Lower lobe of right lung (tissue), 2 donors: ENCODE measurements around the gene HSPB6. TPM values are rescaled to one million over a fixed set of nuclear protein-coding genes. Genes with fewer than 3 reads are reported as not detected.

Experiments
- ATAC-seq, 2 donors: fragments of 200-7000 bp; cut with Tn5 transposase; one replicate each; pipeline ENCODE4 v1.9.1; 2020 to 2022; ENCODE audit warnings: mild to moderate bottlenecking in 2 of 2, moderate library complexity in 2 of 2
- DNase-seq: peaks from one replicate; pipeline ENCODE4 v3.0.0-alpha.2; 2020
- H3K27ac ChIP-seq: fragments of 200-600 bp; one replicate; pipeline ENCODE4 v1.8.0; 2022
- H3K27me3 ChIP-seq: fragments of 200-600 bp; one replicate; pipeline ENCODE4 v1.8.0; 2022; ENCODE audit warnings: low read depth
- H3K36me3 ChIP-seq: fragments of 200-600 bp; one replicate; pipeline ENCODE4 v1.8.0; 2022; ENCODE audit warnings: mild to moderate bottlenecking
- H3K4me1 ChIP-seq: fragments of 200-600 bp; one replicate; pipeline ENCODE4 v1.8.0; 2022
- H3K4me3 ChIP-seq: fragments of 200-600 bp; one replicate; pipeline ENCODE4 v1.8.0; 2022; ENCODE audit warnings: mild to moderate bottlenecking
- H3K9me3 ChIP-seq: fragments of 200-600 bp; one replicate; pipeline ENCODE4 v1.8.0; 2022
- intact Hi-C: fragments of 100-400 bp; cut with DNase I; formaldehyde crosslinking; loops from one replicate; pipeline ENCODE4 v1.11.0; 2022
- total RNA-seq: library from RNA; stranded (reverse); fragmentation: NEBNext Ultra II Directional; extraction: Animal tissue kit (Norgen Biotek cat#: 25700); gene quantifications from one replicate; pipeline ENCODE4 v1.2.1, GENCODE V29; 2021
- TF ChIP-seq, protein P1 (sequence below): fragments of 200-600 bp; IDR thresholded peaks from one replicate; pipeline ENCODE4 v1.8.0; 2022; ENCODE audit warnings: antibody characterized with exemption, mild to moderate bottlenecking
- donor health status: DM: no; HTN: yes; CAD: no; lungs with severe emphysema.

Gene HSPB6
- total RNA-seq, 1 donor from 2014 or later, result 29.4 TPM

DNA sequence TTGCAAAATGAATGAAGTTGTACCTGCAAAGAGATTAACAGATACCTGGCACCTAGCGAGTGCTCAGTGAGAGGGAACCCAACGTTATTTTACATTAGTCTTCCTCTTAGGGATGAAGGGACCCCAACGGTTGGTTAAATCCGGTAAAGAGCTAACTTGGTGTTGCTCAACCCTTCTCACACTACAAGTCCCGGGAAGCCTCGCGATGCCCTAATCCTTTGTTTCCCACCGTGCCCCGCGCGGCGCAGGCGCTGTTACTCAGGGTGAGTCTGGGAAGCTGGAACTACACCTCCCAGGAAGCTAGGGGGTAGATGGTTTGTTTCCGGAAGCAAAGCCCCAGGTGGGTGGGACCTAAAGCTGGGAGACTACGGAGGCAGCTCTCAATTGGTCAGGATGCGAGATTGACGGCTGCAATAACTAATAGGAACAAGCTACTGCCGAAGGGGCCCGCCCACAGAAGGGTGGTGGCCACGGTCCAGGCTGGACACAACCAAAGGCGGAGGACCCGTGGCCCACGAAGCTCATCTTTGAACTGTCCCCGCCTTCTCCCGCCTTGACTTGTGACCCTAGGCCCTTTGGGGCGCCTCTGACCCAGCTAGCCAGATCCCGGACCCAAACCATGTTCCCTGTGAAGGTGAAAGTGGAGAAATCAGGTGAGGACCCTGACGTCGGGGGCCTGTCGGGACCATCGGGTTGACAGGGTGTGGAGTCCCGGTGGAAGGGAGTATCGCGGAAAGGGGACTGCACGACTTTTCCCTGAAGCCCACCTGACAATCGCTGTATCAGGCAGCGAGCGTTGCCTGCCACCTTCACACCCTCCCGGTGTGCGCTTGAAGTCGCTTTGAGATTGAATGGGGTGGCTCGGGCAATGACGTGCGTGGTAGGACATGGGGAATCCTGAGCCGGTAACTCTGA is 8.5 kb downstream of the HSPB6 start, which contains the start of gene LIN37:
TSS of gene LIN37 (plus strand) at position 471 of the 915 bp plus-strand sequence. CDS start at position 620, 149 bp downstream.
- peak within 1 kb of the TSS; percentile 89 for H3K4me3 ChIP-seq
- no peaks in the 10 kb centered on the region for H3K27me3 ChIP-seq
- ATAC-seq (peak; percentile 89 to 93), DNase-seq (peak; percentile 99)
- peaks cover 25% of the 10 kb centered on the region for H3K36me3 ChIP-seq
- H3K27ac ChIP-seq, result peak within 1 kb of the TSS; percentile 79
- H3K4me1 ChIP-seq, result peaks cover 36% of the 10 kb centered on the region
- H3K9me3 ChIP-seq, result no peaks in the 10 kb centered on the region
- intact Hi-C loops, result no loop called here
- TF ChIP-seq, protein P1, sequence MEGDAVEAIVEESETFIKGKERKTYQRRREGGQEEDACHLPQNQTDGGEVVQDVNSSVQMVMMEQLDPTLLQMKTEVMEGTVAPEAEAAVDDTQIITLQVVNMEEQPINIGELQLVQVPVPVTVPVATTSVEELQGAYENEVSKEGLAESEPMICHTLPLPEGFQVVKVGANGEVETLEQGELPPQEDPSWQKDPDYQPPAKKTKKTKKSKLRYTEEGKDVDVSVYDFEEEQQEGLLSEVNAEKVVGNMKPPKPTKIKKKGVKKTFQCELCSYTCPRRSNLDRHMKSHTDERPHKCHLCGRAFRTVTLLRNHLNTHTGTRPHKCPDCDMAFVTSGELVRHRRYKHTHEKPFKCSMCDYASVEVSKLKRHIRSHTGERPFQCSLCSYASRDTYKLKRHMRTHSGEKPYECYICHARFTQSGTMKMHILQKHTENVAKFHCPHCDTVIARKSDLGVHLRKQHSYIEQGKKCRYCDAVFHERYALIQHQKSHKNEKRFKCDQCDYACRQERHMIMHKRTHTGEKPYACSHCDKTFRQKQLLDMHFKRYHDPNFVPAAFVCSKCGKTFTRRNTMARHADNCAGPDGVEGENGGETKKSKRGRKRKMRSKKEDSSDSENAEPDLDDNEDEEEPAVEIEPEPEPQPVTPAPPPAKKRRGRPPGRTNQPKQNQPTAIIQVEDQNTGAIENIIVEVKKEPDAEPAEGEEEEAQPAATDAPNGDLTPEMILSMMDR, result no peak

DNA sequence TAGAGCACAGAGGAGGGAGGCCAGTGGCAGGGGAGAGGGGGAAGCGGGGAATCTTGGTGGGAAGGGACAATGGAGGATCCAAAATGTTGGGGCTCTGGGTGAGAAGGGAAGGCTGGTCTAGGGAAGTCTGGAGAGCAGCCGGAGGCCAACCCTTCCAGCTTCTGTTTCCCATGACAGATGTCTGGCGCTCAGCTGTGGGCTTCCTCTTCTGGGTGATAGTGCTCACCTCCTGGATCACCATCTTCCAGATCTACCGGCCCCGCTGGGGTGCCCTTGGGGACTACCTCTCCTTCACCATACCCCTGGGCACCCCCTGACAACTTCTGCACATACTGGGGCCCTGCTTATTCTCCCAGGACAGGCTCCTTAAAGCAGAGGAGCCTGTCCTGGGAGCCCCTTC is 10.3 kb downstream of the HSPB6 start:
- Histone ChIP-seq H3K4me3 (peak overlapping the region; percentile 79), H3K36me3 (peaks cover 7% of the 10 kb centered on the region), H3K27me3 (no peaks in the 10 kb centered on the region), H3K27ac (peak overlapping the region; percentile 100), H3K9me3 (no peaks in the 10 kb centered on the region), H3K4me1 (peaks cover 48% of the 10 kb centered on the region)
- DNase-seq (no peak), ATAC-seq (no peak)
- TF ChIP-seq, protein P1, result no peak
- intact Hi-C loops, result no loop called here

DNA sequence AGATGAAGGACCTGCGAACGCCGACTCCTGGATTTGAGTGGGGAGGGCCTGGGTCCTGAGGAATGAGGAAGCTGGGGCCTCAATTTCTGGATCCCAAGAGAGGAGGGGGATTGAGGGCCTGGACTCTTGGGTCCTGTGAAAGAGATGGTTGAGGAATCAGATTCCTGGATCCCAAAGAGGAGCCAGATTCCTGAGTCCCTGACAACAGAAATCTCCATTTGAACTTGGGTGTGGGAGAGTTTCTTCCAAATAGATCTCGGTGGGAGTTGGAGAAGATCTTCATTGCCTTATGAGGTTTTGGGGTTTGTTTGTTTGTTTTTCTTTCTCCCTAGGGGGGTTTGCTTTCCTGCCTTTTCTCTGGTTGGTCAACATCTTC is 10.8 kb downstream of the HSPB6 start:
- Histone ChIP-seq H3K27ac (peak overlapping the region; percentile 100), H3K9me3 (no peaks in the 10 kb centered on the region), H3K27me3 (no peaks in the 10 kb centered on the region), H3K4me1 (peaks cover 53% of the 10 kb centered on the region), H3K36me3 (peaks cover 2% of the 10 kb centered on the region), H3K4me3 (peak overlapping the region; percentile 79)
- TF ChIP-seq, protein P1, result no peak
- ATAC-seq (no peak), DNase-seq (no peak)
- intact Hi-C loops, result no loop called here

DNA sequence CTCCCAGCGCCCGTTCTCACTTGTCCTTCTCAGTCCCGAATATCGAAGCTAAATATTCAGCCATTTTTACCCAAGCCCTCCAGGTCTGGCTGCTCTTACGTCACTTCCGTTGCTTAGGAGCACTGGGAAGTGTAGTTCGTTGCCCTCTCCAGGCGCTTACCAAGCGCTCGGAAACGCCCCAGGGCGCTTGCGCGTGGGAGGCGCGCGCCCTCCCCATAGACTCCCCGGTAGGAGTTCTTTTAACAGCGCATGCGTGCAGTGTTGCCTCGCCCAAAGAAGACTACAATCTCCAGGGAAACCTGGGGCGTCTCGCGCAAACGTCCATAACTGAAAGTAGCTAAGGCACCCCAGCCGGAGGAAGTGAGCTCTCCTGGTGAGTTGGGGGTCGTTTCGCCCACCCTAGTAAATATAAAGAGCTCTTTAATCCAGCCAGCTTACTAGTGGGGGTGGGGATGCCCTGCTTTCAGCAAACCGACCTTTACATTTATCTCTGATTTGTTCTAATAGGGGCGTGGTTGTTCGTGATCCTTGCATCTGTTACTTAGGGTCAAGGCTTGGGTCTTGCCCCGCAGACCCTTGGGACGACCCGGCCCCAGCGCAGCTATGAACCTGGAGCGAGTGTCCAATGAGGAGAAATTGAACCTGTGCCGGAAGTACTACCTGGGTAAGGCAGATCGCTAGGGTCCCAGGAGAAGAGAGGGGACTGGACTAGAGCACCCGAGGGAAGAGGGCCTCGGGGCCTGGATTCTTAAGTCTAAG is 11.3 kb downstream of the HSPB6 start, which contains the start of the genes PSENEN and U2AF1L4:
TSS of gene PSENEN (plus strand) at position 324 of the 759 bp plus-strand sequence. CDS start at position 604, 280 bp downstream.
TSS of gene U2AF1L4 (minus strand) at position 91 of the 759 bp plus-strand sequence. CDS start at position 64, 27 bp downstream.
- intact Hi-C loops, result no loop called here
- Histone ChIP-seq H3K9me3 (no peaks in the 10 kb centered on the region), H3K4me3 (peak within 1 kb of the TSS; percentile 79), H3K27me3 (no peaks in the 10 kb centered on the region), H3K4me1 (peaks cover 56% of the 10 kb centered on the region), H3K36me3 (no peaks in the 10 kb centered on the region), H3K27ac (peak within 1 kb of the TSS; percentile 100)
- TF ChIP-seq, protein P1, result no peak
- DNase-seq, result peak; percentile 98
- peak; percentile 88 to 89 for ATAC-seq
